Neuron (in vitro differentiated cells): ENCODE results near the gene EPHB3.
A peak's percentile ranks its signal among the peaks of the same experiment; 100 is the strongest.

Experiments
- H2AFZ ChIP-seq: one replicate; pipeline ENCODE4 v1.6.1; 2013; ENCODE audit warnings: low read depth, mild to moderate bottlenecking, inconsistent platforms, low read length, moderate library complexity
- H3K27me3 ChIP-seq: one replicate; pipeline ENCODE4 v1.6.1; 2013; ENCODE audit warnings: low read length; ENCODE audit not compliant: insufficient read depth
- H3K36me3 ChIP-seq: one replicate; pipeline ENCODE4 v1.6.1; 2013; ENCODE audit warnings: low read length; ENCODE audit not compliant: insufficient read depth
- H3K4me1 ChIP-seq: one replicate; pipeline ENCODE4 v1.6.1; 2013; ENCODE audit warnings: low read length; ENCODE audit not compliant: insufficient read depth
- H3K4me3 ChIP-seq: 2 replicates; pipeline ENCODE4 v1.5.1; 2013; ENCODE audit warnings: mild to moderate bottlenecking, low read length, moderate library complexity
- H3K9me3 ChIP-seq: one replicate; pipeline ENCODE4 v1.6.1; 2013; ENCODE audit warnings: low read length

Gene EPHB3

DNA sequence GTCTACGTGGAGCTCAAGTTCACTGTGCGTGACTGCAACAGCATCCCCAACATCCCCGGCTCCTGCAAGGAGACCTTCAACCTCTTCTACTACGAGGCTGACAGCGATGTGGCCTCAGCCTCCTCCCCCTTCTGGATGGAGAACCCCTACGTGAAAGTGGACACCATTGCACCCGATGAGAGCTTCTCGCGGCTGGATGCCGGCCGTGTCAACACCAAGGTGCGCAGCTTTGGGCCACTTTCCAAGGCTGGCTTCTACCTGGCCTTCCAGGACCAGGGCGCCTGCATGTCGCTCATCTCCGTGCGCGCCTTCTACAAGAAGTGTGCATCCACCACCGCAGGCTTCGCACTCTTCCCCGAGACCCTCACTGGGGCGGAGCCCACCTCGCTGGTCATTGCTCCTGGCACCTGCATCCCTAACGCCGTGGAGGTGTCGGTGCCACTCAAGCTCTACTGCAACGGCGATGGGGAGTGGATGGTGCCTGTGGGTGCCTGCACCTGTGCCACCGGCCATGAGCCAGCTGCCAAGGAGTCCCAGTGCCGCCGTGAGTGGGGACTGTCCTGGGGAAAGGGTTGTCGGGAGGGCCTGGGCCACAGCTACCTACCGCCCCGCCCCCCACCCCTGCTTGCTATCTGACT lies 11.2 kb downstream of the EPHB3 start:
- H3K4me3 ChIP-seq = no peak overlapping the region
- H3K4me1 ChIP-seq = peaks cover 47% of the 10 kb centered on the region
- H2AFZ ChIP-seq = no peak overlapping the region
- H3K36me3 ChIP-seq = peaks cover 23% of the 10 kb centered on the region
- H3K27me3 ChIP-seq = no peaks in the 10 kb centered on the region
- no peaks in the 10 kb centered on the region for H3K9me3 ChIP-seq

DNA sequence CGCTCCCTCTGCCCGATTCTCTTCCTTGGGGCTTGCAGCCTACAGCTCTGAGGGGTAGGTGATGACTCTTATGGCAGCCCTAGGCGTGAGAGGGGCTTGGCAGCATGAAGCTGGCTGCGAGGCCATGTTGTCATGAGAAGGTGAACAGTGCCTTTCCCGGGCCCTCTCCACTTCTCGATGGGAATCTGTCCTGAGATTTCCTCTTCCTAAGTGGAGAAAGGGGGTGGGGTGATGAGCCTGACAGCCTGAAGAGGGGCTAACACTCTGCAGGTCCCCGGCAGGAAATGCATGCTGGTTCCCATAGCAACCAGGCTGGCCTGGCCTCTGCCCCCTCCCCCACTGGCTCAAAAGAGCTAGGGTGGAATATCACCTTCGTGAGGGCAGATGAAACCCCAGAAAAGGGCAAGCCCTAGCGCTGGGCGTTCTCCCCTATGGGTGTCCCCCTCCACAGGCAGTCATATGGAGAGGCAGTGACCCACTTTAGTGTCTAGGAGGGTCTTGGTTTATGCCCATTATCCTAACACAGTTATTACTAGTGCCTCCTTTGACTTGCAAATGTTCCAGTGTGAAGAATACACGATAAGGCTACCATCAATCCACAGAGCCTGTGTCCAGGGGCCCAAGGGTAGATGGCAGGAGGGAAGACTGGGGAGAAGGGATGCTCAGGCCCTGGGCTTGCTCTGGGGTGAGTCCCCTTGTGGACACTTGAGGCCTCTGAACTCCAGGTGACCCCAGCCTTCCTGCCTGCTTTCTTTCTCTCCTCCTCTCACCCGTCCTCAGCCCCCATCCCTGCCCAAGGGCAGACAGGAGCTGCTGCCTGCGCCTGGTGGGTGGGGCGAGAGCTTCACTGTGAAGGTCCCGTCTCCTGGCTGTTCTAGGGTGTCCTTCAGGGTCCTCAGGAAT lies 13.2 kb downstream of the EPHB3 start:
- H3K36me3 ChIP-seq = peaks cover 32% of the 10 kb centered on the region
- H3K4me3 ChIP-seq = no peak overlapping the region
- no peaks in the 10 kb centered on the region for H3K9me3 ChIP-seq
- peaks cover 33% of the 10 kb centered on the region for H3K4me1 ChIP-seq
- no peaks in the 10 kb centered on the region for H3K27me3 ChIP-seq
- no peak overlapping the region for H2AFZ ChIP-seq

DNA sequence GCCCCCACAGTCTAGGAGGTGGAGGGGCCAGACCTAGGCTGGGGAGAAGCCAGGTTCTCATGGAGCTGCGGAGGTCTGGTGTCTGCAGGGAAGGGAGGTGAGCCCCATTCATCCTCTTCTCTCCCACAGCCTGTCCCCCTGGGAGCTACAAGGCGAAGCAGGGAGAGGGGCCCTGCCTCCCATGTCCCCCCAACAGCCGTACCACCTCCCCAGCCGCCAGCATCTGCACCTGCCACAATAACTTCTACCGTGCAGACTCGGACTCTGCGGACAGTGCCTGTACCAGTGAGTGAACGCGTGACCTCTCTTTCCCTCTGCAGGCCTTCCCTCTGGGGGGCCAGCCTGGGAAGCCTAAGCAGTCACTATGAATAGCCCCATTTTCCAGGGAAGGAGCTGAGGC lies 14.1 kb downstream of the EPHB3 start:
- Histone ChIP-seq H2AFZ (no peak overlapping the region), H3K4me3 (no peak overlapping the region), H3K27me3 (no peaks in the 10 kb centered on the region), H3K36me3 (peaks cover 40% of the 10 kb centered on the region), H3K4me1 (peaks cover 23% of the 10 kb centered on the region), H3K9me3 (peaks cover under 1% of the 10 kb centered on the region)

DNA sequence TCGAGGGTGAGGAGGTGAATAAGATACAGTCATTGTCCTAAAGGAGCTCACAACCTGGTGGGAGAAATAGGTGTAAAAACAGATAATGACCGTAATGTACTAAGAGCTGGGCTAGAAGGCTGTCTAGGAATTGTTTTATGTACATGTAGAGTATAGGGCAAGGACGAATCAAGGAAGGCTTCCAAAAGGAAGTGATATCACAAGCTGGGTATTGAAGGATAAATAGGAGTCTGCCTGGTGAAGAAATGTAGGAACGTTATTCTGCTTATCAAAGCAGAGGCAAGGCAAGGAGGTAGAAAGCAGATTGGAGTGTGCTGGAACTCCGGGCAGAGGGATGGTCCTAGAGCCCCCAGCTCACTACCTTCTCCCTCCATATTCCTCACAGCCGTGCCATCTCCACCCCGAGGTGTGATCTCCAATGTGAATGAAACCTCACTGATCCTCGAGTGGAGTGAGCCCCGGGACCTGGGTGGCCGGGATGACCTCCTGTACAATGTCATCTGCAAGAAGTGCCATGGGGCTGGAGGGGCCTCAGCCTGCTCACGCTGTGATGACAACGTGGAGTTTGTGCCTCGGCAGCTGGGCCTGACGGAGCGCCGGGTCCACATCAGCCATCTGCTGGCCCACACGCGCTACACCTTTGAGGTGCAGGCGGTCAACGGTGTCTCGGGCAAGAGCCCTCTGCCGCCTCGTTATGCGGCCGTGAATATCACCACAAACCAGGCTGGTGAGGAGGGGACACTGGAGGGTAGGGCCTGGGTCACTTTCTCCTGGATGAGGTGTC lies 15.1 kb downstream of the EPHB3 start:
- Histone ChIP-seq H3K36me3 (peaks cover 49% of the 10 kb centered on the region), H2AFZ (no peak overlapping the region), H3K9me3 (peaks cover 2% of the 10 kb centered on the region), H3K27me3 (no peaks in the 10 kb centered on the region), H3K4me3 (no peak overlapping the region), H3K4me1 (peaks cover 24% of the 10 kb centered on the region)

DNA sequence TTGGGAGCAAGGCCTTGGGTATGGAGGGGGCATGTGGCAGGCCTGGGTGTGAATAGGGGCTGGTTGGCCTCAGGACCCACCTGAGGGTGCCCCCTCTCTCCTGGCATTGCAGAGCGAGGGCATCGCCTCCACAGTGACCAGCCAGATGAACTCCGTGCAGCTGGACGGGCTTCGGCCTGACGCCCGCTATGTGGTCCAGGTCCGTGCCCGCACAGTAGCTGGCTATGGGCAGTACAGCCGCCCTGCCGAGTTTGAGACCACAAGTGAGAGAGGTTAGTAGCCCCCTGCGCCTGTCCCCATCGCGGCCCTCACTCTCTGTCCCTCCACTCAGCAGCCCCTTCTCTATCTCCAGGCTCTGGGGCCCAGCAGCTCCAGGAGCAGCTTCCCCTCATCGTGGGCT lies 16.0 kb downstream of the EPHB3 start:
- Histone ChIP-seq H2AFZ (no peak overlapping the region), H3K27me3 (no peaks in the 10 kb centered on the region), H3K9me3 (peaks cover 2% of the 10 kb centered on the region), H3K4me1 (peaks cover 33% of the 10 kb centered on the region), H3K36me3 (peaks cover 50% of the 10 kb centered on the region), H3K4me3 (no peak overlapping the region)

DNA sequence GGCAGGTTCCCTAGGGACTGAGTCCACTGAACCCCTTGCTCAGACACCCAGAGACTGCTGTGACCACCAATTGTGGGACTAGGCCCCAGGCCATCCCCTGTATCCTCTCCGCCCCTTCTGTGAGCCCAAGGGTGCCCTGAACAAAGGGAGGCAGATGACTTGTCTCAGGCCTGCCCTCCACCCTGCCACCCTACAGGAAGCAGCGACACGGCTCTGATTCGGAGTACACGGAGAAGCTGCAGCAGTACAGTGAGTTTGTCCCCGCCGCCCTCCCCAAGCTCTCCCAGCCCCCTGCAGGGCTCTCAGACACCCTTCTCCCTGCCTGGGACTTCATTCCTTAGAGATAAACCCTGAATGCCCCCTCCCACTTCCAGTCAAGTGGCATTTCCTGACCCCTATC lies 16.6 kb downstream of the EPHB3 start:
- Histone ChIP-seq H2AFZ (no peak overlapping the region), H3K4me1 (peaks cover 39% of the 10 kb centered on the region), H3K4me3 (no peak overlapping the region), H3K36me3 (peaks cover 45% of the 10 kb centered on the region), H3K27me3 (no peaks in the 10 kb centered on the region), H3K9me3 (peaks cover 2% of the 10 kb centered on the region)

DNA sequence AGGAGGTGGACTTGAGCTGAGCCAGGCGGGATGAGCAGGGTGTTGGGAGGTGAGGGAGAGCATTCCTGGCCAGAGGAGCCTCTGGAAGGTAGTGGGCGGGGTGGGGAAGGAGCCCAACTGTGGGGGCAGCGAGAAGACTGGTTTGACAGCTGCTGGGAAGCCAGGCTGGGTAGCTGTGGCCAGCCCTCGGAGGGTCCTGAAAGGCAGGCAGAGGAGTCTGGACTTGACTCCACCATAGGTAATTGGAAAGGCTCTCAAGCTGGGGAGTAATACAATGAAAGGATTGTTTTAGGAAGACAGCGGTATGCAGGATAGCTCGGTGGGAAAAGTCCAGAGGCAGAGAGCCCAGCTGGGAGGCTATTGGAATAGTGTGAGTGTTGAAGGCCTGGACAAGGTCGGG lies 17.2 kb downstream of the EPHB3 start:
- Histone ChIP-seq H3K36me3 (peaks cover 45% of the 10 kb centered on the region), H2AFZ (no peak overlapping the region), H3K9me3 (peaks cover 2% of the 10 kb centered on the region), H3K27me3 (no peaks in the 10 kb centered on the region), H3K4me3 (no peak overlapping the region), H3K4me1 (peaks cover 40% of the 10 kb centered on the region)

DNA sequence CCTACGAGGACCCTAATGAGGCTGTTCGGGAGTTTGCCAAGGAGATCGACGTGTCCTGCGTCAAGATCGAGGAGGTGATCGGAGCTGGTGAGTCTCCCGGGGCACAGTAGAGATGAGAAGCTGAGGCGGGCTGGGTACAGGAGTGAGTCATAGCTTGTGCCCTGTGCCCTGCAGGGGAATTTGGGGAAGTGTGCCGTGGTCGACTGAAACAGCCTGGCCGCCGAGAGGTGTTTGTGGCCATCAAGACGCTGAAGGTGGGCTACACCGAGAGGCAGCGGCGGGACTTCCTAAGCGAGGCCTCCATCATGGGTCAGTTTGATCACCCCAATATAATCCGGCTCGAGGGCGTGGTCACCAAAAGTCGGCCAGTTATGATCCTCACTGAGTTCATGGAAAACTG lies 17.9 kb downstream of the EPHB3 start:
- H3K9me3 ChIP-seq = peaks cover 2% of the 10 kb centered on the region
- no peaks in the 10 kb centered on the region for H3K27me3 ChIP-seq
- no peak overlapping the region for H2AFZ ChIP-seq
- no peak overlapping the region for H3K4me3 ChIP-seq
- H3K36me3 ChIP-seq = peaks cover 45% of the 10 kb centered on the region
- peaks cover 39% of the 10 kb centered on the region for H3K4me1 ChIP-seq

DNA sequence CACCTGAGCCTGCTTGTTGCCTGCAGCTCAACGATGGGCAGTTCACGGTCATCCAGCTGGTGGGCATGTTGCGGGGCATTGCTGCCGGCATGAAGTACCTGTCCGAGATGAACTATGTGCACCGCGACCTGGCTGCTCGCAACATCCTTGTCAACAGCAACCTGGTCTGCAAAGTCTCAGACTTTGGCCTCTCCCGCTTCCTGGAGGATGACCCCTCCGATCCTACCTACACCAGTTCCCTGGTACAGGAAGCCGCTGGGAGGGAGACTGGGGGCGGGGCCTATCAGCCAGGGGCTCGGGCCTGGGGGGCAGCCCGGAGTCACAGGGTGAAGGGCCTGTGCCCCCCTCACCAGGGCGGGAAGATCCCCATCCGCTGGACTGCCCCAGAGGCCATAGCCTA lies 18.8 kb downstream of the EPHB3 start:
- Histone ChIP-seq H3K4me3 (no peak overlapping the region), H3K4me1 (peaks cover 30% of the 10 kb centered on the region), H3K27me3 (no peaks in the 10 kb centered on the region), H3K9me3 (peaks cover 2% of the 10 kb centered on the region), H3K36me3 (peaks cover 45% of the 10 kb centered on the region), H2AFZ (no peak overlapping the region)

DNA sequence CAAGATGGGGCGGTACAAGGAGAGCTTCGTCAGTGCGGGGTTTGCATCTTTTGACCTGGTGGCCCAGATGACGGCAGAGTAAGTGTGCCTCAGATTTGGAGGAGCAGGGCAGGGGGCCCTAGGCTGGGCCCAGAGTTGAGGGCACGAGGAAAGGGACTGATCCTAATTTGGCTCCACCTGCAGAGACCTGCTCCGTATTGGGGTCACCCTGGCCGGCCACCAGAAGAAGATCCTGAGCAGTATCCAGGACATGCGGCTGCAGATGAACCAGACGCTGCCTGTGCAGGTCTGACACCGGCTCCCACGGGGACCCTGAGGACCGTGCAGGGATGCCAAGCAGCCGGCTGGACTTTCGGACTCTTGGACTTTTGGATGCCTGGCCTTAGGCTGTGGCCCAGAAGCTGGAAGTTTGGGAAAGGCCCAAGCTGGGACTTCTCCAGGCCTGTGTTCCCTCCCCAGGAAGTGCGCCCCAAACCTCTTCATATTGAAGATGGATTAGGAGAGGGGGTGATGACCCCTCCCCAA lies 19.8 kb downstream of the EPHB3 start:
- H2AFZ ChIP-seq = no peak overlapping the region
- no peak overlapping the region for H3K4me3 ChIP-seq
- peaks cover 41% of the 10 kb centered on the region for H3K36me3 ChIP-seq
- H3K9me3 ChIP-seq = peaks cover 2% of the 10 kb centered on the region
- no peaks in the 10 kb centered on the region for H3K27me3 ChIP-seq
- H3K4me1 ChIP-seq = peaks cover 23% of the 10 kb centered on the region

DNA sequence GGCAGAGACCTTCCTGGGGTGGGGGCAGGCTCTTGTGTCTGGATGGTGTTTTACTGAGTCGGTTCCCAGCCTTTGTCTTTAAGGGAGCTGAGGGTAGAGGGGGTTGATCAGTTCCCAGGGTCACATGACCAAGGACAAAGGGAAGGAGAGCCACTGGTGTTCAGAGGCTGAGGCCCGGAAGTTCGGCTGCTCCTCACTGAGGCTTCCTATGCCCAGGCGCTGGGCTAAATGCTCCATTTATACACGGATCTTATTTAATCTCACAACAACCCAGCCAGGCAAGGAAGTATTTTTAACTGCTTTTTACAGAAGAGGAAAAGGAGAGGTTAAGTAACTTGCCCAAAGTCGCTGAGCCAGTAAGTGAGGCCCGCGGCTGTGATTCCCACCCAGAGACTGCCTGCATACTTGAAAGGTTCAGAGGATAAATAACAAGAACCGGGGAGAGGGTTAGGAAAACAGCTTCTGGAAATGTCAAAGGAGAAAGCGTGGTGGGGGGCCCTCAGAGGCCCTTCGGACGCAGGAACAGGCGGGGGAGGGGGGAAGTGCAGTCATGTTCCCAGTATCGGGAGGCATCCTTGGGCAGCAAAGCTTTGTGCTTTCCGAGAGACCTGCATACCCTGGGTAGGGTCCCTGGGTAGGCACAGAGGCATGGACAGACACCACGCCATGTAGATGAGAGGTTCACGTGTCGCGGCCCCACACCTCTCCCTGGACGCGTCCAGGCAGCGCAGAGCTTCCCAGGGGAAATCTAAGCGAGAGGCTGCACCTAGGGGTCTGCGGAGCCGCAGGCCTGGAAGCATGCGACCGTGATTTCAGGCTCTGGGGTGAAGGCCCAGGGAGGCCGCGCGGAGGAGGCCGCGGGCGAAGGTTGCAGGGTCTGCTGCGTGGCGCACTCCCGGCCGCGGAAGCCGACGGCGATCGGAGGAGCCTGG lies 21.3 kb downstream of the EPHB3 start:
- Histone ChIP-seq H3K4me3 (peak overlapping the region; percentile 36), H3K36me3 (peaks cover 27% of the 10 kb centered on the region), H2AFZ (peak overlapping the region; percentile 71), H3K4me1 (peaks cover 23% of the 10 kb centered on the region), H3K27me3 (no peaks in the 10 kb centered on the region), H3K9me3 (peaks cover 2% of the 10 kb centered on the region)
